Activated naive CD4-positive, alpha-beta T cell (primary cell): ENCODE results near the gene ERC1.
"Not testable (repeated sequence)": the region's sequence is repeated elsewhere in the genome, so short reads cannot be mapped to it uniquely, and the experiment has no call there.

ENCODE experiments used
- DNase-seq, 4 experiments: peaks; one replicate each; lab custom pipeline; 2025; lab: John Stamatoyannopoulos, UW

ERC1 gene

DNA sequence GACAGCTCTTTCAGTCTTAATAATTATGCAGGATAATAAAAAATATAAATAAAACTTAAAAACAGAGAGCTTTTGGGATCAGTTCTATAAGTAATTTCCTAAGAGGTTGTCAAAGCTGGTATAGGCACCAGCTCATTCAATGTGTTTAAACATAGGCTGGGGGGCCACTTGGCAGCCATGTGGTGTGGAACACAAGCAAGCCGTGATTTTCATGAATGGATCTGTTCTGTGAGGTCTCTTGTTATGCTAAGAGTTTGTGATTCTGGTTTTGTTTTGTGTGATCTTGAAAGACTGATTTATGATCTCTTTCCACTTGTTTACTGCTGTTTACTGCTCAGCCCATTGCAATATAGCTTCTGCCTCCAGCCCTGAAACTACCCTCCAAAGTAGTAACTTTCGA, 362.4 kb downstream of the ERC1 start:
- no peak for DNase-seq

DNA sequence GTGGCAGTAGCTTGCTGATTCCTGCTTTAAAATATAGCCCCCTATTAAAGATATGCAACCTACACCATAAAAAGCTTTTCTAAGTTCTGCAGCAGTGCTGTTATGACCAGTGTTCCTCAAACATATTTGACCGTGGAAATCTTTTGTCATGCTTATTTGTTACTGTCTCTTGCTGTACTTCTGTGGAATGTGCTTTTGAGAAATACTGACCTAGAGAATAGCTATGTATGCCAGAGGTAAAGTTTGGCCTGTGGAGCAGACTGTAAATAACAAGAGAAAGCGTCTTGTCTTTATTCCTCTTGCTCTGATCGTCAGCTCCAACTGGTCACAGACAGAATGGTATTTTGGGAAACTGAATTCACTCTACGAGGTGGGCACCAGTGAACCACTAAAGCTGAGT, 364.4 kb downstream of the ERC1 start:
- no peak for DNase-seq

GRCh38 chr12:1355871-1356270, 364.8 kb downstream of the ERC1 start:
- DNase-seq = not testable (repeated sequence)

- no peak for DNase-seq
These were observed 365.3 kb downstream of the ERC1 start for GRCh38 chr12:1356285-1356684.

DNA sequence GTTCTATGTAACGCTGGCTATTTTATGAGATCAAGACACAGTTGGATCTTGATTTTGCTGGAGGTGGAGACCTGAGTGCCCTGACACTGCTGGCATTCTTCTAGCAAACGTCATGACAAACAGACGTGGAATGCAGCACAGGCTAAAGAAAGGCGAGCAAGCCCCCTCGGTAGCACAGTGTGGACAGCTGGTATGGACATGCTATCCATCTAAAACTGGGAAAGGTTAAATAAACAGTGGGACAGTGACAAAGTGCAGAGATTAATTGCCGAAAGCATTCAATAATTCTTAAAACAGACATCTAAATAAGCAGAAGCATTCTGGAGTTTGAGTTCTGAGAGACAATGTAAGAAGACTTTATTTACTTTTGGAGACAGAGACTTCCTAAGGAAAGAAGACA, 366.1 kb downstream of the ERC1 start:
- DNase-seq = no peak

DNA sequence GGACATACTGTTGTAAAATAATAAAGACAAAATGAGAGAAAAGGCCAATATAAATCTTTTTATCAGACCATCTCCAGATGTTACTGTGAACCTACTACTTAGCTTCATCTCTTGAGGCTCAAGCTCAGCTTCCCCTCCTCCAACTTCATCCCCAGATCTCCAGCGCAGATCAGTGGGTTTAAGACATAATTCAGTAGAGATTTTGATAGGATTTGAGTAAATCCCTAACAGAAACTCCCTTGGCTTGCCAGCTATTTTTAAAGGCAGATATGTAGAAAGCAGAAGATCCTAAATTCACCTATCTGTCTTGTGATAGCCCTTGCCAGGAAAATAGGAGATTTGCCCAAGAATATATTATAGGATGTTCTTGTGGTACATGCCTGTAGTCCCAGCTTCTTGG, 366.7 kb downstream of the ERC1 start:
- DNase-seq = no peak

DNA sequence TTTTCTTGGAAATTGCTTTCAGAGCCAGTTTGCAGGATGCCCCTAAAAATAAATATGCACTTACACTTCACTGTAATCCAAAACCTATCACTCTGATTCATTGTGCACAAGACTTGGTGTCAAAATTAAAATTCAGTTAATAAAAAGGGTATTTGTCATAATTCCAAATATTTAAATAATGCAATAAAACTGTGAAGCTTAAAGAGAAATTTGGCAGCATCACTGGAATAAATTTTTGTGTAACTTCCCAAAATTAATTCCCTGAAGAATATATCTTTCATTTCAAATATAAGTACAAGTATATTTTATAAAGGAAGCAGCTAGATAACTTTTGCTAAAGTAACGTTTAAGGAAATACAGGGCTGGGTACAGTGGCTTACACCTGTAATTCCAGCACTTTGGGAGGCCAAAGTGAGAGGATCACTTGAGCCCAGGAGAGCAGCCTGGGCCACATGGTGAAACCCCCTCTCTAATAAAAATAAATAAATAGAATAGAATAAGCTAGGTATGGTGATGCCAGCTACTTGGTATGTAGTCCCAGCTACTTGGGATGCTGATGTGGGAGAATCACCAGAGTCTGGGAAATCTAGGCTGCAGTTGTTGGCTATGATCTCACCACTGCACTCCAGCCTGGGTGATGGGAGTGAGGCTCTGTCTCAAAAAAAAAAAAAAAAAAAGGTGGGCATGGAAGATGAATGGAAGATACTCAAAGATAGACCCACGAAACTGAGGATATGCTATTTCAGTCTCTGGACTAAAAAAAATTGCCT, 369.6 kb downstream of the ERC1 start:
- DNase-seq = no peak

- DNase-seq = no peak
These were observed 371.2 kb downstream of the ERC1 start for GRCh38 chr12:1362143-1362662.

DNA sequence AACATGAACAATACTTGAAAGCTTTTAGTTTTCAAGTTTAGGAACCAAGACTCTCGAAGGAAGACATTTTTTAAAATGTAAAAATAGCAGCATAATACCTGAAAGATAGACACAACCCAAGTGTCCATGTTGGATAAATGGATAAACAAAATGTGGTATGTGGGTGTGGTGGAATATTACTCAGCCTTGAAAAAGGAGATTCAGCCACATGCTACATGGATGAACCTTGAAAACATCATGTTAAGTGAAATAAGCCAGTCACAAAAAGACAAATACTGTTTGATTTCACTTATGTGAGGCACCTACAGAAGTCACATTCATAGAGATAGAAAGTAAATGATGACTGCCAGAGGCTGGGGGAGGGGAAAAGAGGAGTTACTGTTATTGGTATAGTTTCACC, 374.7 kb downstream of the ERC1 start:
- DNase-seq = no peak

- no peak for DNase-seq
These were observed 376.6 kb downstream of the ERC1 start for GRCh38 chr12:1367331-1368291.

- DNase-seq = no peak
These were observed 378.4 kb downstream of the ERC1 start for GRCh38 chr12:1369460-1369859.

- DNase-seq = no peak
These were observed 379.0 kb downstream of the ERC1 start for GRCh38 chr12:1369938-1370500.

DNA sequence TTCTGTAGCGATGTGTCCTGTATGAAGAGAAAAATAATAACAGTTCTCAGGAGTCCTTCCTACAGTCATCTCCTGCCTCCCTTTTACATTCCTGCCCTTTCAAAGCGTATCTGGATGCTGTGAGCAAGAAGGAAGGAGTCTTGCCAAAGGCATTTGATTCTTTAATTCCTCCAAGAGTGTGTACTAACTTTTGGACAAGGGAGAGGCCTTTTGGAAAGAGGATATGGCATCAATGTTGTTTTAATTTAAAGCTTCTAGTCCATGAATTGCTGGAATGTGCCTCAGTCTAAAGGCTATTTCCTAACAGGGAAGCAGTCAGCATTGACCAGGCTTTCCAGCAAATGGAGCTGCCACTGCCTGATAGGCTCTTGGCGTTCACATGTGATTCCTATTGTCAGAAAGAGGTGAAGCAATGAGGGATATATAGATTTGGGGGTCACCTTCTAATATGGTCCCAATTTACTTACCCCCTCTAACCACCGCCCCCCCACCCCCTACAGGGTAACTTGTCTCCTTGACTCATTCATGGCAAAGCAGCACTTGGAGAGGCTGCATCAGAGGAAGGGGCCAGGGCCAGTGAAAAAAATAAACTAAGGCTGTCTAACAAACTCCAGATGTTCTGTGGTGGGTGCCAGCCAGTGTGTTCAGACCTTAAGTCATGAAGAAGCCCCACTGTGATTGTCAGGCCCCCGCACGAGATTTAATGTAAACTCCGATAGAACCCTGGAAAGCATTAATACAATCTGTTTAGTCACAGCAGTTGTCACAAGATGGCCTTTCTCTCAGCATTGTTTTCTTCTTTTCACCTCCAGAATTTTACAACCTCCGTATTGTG, 383.1 kb downstream of the ERC1 start:
- no peak for DNase-seq

DNA sequence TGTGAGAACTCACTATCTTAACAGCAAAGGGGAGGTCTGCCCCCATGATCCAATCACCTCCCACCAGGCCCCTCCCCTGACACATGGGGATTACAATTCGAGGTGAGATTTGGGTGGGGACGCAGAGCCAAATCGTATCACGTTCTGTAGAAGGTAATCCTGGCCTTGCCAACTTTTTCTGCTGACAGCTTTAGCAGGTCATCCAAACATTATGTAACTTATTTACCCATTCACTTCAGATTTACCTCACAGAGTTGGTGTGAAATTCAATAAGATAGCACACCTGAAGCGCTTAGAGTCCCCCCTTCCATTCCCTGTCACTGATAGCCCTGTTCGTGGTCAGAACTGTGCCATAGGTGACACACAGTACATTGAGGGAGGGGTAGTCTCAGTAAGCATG, 384.3 kb downstream of the ERC1 start:
- no peak for DNase-seq

GRCh38 chr12:1377117-1377516, 386.1 kb downstream of the ERC1 start:
- no peak for DNase-seq

- no peak for DNase-seq
These were observed 386.7 kb downstream of the ERC1 start for GRCh38 chr12:1377681-1378080.

GRCh38 chr12:1380171-1380851, 389.3 kb downstream of the ERC1 start:
- DNase-seq = no peak

- DNase-seq = no peak
These were observed 391.1 kb downstream of the ERC1 start for GRCh38 chr12:1382151-1382550.

- no peak for DNase-seq
These were observed 391.8 kb downstream of the ERC1 start for GRCh38 chr12:1382826-1383225.

DNA sequence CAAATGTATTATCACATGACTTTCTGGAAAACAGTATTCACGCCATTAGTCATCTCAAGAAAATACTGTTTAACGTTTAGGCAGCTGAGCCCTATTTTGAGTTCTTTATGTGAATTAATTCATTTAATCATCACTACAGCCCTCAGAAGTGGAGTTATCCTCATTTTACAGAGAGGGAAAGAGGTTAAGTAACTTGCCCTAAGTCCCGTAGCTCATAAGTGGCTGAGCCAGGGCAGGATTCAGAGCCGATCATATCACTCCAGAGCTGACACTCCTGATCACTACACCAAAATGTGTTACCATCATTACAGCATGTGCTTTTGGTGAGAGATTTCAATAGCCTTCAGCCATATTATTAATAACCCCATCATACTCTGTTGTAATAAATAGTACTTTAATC, 392.7 kb downstream of the ERC1 start:
- no peak for DNase-seq

DNA sequence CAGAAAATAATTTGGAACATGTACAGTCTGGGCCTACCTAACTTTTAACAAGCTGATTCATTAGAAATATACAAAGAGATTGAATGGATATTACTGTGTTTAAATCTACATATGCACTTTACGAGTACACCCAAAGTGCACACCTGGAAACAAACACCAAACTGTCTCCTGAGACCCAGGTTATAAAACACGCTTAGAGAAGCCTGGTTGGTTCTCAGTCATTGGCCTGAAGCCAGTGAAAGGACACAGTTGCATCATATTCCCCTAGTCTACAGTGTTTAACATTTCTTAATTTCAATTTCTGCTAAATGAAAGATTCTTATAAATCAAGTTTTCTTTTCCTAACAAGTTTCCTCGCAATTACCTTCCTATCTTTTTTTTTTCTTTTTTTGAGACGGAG, 393.9 kb downstream of the ERC1 start:
- no peak for DNase-seq
